GM19023 (cell line): Measurements from ENCODE around the gene EXOC6.

ENCODE experiments used
- ATAC-seq: cut with Tn5 transposase; IDR thresholded peaks from one replicate; pipeline ENCODE4 v1.9.1; 2021; ENCODE audit warnings: mild to moderate bottlenecking, moderate library complexity; ENCODE audit not compliant: unreplicated experiment

Gene EXOC6

GRCh38 chr10:93074597-93075368 lies 226.5 kb downstream of the EXOC6 start:
- no peak for ATAC-seq

GRCh38 chr10:93075369-93076221 lies 227.3 kb downstream of the EXOC6 start:
- no peak for ATAC-seq

DNA sequence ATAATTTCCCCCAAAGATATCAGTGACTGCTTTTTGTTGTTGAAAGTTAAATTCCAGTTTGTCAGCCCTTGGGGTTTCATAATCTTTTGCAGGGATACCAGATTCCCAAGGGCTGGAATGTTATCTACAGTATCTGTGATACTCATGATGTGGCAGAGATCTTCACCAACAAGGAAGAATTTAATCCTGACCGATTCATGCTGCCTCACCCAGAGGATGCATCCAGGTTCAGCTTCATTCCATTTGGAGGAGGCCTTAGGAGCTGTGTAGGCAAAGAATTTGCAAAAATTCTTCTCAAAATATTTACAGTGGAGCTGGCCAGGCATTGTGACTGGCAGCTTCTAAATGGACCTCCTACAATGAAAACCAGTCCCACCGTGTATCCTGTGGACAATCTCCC lies 228.6 kb downstream of the EXOC6 start:
- ATAC-seq = no peak

DNA sequence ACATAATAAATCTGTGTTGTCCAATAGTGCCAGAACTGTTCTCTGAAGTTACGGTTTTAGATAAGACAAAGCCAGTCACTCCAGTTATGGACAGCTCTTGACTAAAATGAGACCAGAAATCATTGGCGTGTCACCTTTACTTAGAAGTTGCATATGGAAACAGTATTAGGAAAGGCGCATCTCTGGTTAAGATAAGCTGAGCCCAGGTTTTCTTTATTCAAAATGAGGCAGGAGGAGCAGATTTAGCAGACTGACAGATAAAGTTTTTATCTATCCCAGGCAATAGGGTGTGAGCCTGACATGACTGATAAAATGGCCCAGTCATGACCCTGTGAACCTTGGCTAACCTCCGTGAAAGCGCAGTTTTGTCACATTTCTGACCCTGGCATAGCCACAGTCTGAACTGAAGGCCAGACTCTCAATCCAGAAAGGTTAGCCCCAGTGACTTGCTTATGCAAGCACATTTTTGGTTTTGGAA lies 229.6 kb downstream of the EXOC6 start:
- ATAC-seq = no peak

GRCh38 chr10:93079663-93080349 lies 231.5 kb downstream of the EXOC6 start:
- no peak for ATAC-seq

DNA sequence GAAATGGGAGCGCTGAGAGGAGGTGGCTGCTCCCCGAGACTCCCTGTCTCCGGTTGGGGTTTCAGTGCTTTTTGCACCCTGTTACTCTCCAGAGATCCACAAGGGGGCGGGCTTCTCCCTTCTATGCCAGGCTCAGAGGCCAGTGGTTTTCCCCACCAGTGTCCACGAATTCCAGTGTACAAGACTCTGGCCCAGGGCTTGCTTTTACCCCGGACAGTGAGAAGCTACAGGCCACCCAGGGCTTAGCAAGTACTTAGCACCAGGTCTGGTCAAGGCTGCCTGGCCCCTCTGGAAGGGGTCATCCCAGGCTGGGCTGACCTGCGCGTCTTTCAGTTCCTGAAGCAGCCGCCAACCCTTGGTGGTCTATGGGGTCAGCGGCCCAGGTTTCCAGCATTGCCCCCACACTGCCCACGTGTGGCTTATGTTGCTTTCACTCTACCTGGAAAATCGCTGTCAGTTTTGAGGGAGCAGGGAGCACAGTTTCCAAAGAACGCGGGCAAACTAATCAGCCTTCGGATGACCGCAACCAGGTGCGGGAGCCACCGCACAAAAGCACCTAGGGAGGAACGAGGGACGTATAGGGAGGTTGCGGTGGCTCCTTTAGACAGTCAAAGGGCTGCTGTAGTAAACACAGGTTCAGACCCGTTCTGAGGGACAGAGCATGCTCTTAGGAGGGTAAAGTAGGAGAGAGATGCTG lies 232.2 kb downstream of the EXOC6 start:
- ATAC-seq = no peak

DNA sequence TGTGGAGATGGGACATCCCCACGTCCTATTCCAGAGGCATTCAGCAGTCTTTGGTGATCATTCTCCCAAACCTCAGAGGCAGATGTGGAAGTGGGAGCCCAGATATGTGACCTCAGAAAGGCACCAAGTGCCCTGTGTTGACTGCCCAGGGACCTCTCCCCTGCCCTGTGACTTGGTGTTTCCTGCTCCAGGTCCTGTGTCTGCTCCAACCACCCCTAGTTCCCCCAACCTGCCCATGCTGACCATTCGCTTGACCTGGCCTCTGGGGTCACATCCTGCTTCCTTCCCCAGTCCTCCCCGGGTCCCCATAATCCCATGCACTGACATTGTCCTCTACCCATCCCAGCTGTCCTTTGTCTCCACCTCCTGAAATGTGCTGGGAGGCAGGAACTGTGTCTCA lies 233.0 kb downstream of the EXOC6 start:
- ATAC-seq = no peak

DNA sequence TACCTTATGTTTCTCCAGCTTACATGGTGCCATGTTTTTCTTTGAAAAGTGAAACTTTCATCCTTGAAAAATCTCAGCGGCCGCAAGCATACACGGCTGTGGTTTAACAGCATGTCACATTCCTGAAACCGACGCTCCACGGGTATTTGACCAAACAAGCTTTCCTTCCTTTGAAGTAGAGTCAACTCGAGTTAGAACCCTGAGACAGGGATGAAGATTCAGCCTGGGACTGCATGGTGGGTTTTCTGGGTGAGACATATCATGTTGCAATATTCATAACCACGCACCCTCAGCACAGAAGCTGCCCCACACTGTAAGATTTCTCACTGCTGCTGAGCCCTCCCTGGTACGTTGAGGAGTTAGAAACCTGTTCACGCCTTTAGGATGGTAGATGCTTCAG lies 233.5 kb downstream of the EXOC6 start:
- ATAC-seq = no peak

GRCh38 chr10:93083743-93084539 lies 235.6 kb downstream of the EXOC6 start:
- ATAC-seq = no peak

- no peak for ATAC-seq
Measured at GRCh38 chr10:93085272-93085859, 237.0 kb downstream of the EXOC6 start.

- ATAC-seq = no peak
Measured at GRCh38 chr10:93086289-93086688, 238.0 kb downstream of the EXOC6 start.

- ATAC-seq = no peak
Measured at GRCh38 chr10:93087846-93088245, 239.5 kb downstream of the EXOC6 start.

- no peak for ATAC-seq
Measured at GRCh38 chr10:93088466-93088865, 240.1 kb downstream of the EXOC6 start.

- ATAC-seq = no peak
Measured at GRCh38 chr10:93090619-93091018, 242.3 kb downstream of the EXOC6 start.

GRCh38 chr10:93091960-93092359 lies 243.6 kb downstream of the EXOC6 start:
- ATAC-seq = no peak

- no peak for ATAC-seq
Measured at GRCh38 chr10:93095225-93095624, 246.9 kb downstream of the EXOC6 start.

GRCh38 chr10:93096901-93097300 lies 248.6 kb downstream of the EXOC6 start:
- ATAC-seq = no peak

GRCh38 chr10:93097386-93097785 lies 249.1 kb downstream of the EXOC6 start:
- ATAC-seq = no peak

- ATAC-seq = no peak
Measured at GRCh38 chr10:93098816-93099215, 250.5 kb downstream of the EXOC6 start.

GRCh38 chr10:93099670-93100069 lies 251.3 kb downstream of the EXOC6 start:
- no peak for ATAC-seq
